SK-N-SH (cell line): Measurements from ENCODE around the gene DNAH1. TPM values are rescaled to one million over a fixed set of nuclear protein-coding genes. Genes with fewer than 3 reads are reported as not detected.

Experiments
- CTCF ChIA-PET: fragments of 300-600, 350-600 bp; formaldehyde crosslinking; extraction: SDS; loops from one replicate; lab custom pipeline; 2021; lab: Yijun Ruan, JAX
- POLR2A ChIA-PET: fragments of 350-600 bp; sonication (Branson Sonifier 250); formaldehyde crosslinking; extraction: SDS; loops from one replicate; lab custom pipeline; 2020; ENCODE audit warnings: antibody characterized with exemption, inconsistent platforms; lab: Yijun Ruan, JAX
- DNase-seq: peaks from one replicate; pipeline ENCODE4 v3.0.0; 2012
- H2AFZ ChIP-seq: fragments of 200-600 bp; sonication (generic); 2 replicates; pipeline ENCODE4 v1.8.1; 2016; ENCODE audit warnings: antibody characterized with exemption, mild to moderate bottlenecking, low read depth
- H3F3A ChIP-seq: fragments of 200-600 bp; sonication (generic); replicated peaks from 2 replicates; pipeline ENCODE3; 2016; ENCODE audit warnings: antibody characterized with exemption, mild to moderate bottlenecking; ENCODE audit not compliant: insufficient read depth
- H3K27ac ChIP-seq, 2 experiments: fragments of 200-500 bp in 1 of 2; fragments of 200-600 bp in 1 of 2; sonication (Bioruptor generic) in 1 of 2; sonication (generic), shearing (Covaris generic) in 1 of 2; 2 replicates each; pipeline versions ENCODE4 v1.5.1 to v1.6.1; 2014 to 2016; ENCODE audit warnings: low read depth in 2 of 2, inconsistent platforms in 1 of 2, low read length in 1 of 2, mild to moderate bottlenecking in 1 of 2, mixed read lengths in 1 of 2
- H3K27me3 ChIP-seq: fragments of 200-600 bp; sonication (generic), shearing (Covaris generic); 2 replicates; pipeline ENCODE4 v1.6.1; 2016; ENCODE audit warnings: mixed run types; ENCODE audit not compliant: insufficient read depth
- H3K36me3 ChIP-seq, 2 experiments: fragments of 200-500 bp in 1 of 2; fragments of 200-600 bp in 1 of 2; sonication (Bioruptor generic) in 1 of 2; sonication (generic) in 1 of 2; replicated peaks in 1 of 2; 2 replicates each; pipeline versions ENCODE3 to v1.5.1; 2014 to 2016; ENCODE audit warnings: low read length in 1 of 2, mild to moderate bottlenecking in 1 of 2; ENCODE audit not compliant: insufficient read depth in 2 of 2, control insufficient read depth in 1 of 2
- H3K4me1 ChIP-seq, 2 experiments: fragments of 200-500 bp in 1 of 2; fragments of 200-600 bp in 1 of 2; sonication (Bioruptor generic) in 1 of 2; sonication (generic), shearing (Covaris generic) in 1 of 2; 2 replicates each; pipeline versions ENCODE4 v1.5.1 to v1.6.1; 2014 to 2016; ENCODE audit warnings: low read depth in 1 of 2, low read length in 1 of 2, mixed run types in 1 of 2; ENCODE audit not compliant: insufficient read depth in 2 of 2, control insufficient read depth in 1 of 2
- H3K4me2 ChIP-seq: fragments of 200-600 bp; sonication (generic), shearing (Covaris generic); 2 replicates; pipeline ENCODE4 v1.6.1; 2017; ENCODE audit warnings: mixed run types
- H3K4me3 ChIP-seq, 2 experiments: fragments of 200-500 bp in 1 of 2; fragments of 200-600 bp in 1 of 2; sonication (Bioruptor generic) in 1 of 2; sonication (generic), shearing (Covaris generic) in 1 of 2; 2 replicates each; pipeline versions ENCODE4 v1.5.1 to v1.8.1; 2014 to 2016; ENCODE audit warnings: low read depth in 2 of 2, inconsistent platforms in 1 of 2, low read length in 1 of 2, mild to moderate bottlenecking in 1 of 2, mixed read lengths in 1 of 2, moderate library complexity in 1 of 2
- H3K79me2 ChIP-seq: fragments of 200-600 bp; sonication (generic); 2 replicates; pipeline ENCODE4 v1.8.1; 2017; ENCODE audit warnings: mild to moderate bottlenecking; ENCODE audit not compliant: insufficient read depth
- H3K9ac ChIP-seq: fragments of 200-600 bp; sonication (generic); 2 replicates; pipeline ENCODE4 v1.6.1; 2017; ENCODE audit warnings: mixed run types
- H3K9me2 ChIP-seq: fragments of 200-600 bp; sonication (generic); 2 replicates; pipeline ENCODE4 v1.6.1; 2017; ENCODE audit warnings: mixed run types
- H3K9me3 ChIP-seq: fragments of 200-600 bp; sonication (generic); 2 replicates; pipeline ENCODE4 v1.6.1; 2017; ENCODE audit warnings: mixed run types, mild to moderate bottlenecking, moderate library complexity
- H4K20me1 ChIP-seq: fragments of 200-600 bp; sonication (generic); 2 replicates; pipeline ENCODE4 v1.6.1; 2017; ENCODE audit warnings: mild to moderate bottlenecking, mixed run types; ENCODE audit not compliant: insufficient read depth
- ELF1 ChIP-seq: IDR thresholded peaks from 2 replicates; pipeline ENCODE4 v1.4.0; 2012
- FOSL2 ChIP-seq: IDR thresholded peaks from 2 replicates; pipeline ENCODE4 v1.4.0; 2012; ENCODE audit warnings: low read depth, mild to moderate bottlenecking, moderate library complexity, borderline replicate concordance
- FOXJ3 ChIP-seq: sonication (generic); formaldehyde crosslinking; IDR thresholded peaks from 2 replicates; pipeline ENCODE4 v1.5.1; 2020; ENCODE audit warnings: mild to moderate bottlenecking, missing genetic modification reagents
- GATA2 ChIP-seq: sonication (generic); formaldehyde crosslinking; IDR thresholded peaks from 2 replicates; pipeline ENCODE4 v1.5.0; 2020; ENCODE audit warnings: mild to moderate bottlenecking, missing genetic modification reagents
- MXI1 ChIP-seq: IDR thresholded peaks from 2 replicates; pipeline ENCODE4 v1.6.1; 2012; ENCODE audit warnings: mild to moderate bottlenecking, low read depth, low read length, improper control_type of control experiment
- NFIC ChIP-seq: IDR thresholded peaks from 2 replicates; pipeline ENCODE4 v1.4.0; 2012; ENCODE audit warnings: borderline replicate concordance
- NRF1 ChIP-seq: IDR thresholded peaks from 2 replicates; pipeline ENCODE4 v1.6.1; 2012; ENCODE audit warnings: low read depth, mild to moderate bottlenecking, low read length
- RAD21 ChIP-seq: IDR thresholded peaks from 2 replicates; pipeline ENCODE4 v1.6.1; 2012; ENCODE audit warnings: mild to moderate bottlenecking, low read length
- RCOR1 ChIP-seq: fragments of 150-350 bp; IDR thresholded peaks from 2 replicates; pipeline ENCODE4 v1.6.1; 2017; ENCODE audit warnings: antibody characterized with exemption, low read length
- SIN3A ChIP-seq: IDR thresholded peaks from 2 replicates; pipeline ENCODE4 v1.6.1; 2012; ENCODE audit warnings: low read depth, mild to moderate bottlenecking, low read length, moderate library complexity, borderline replicate concordance
- YY1 ChIP-seq: IDR thresholded peaks from 2 replicates; pipeline ENCODE4 v1.4.0; 2012; ENCODE audit warnings: low read depth, mild to moderate bottlenecking
- WGBS: methylation state at CpG from one replicate; pipeline ENCODE4 v1.1.6; 2017; ENCODE audit warnings: low lambda C conversion rate; 5-methylcytosine and 5-hydroxymethylcytosine counted together
- polyA plus RNA-seq, 3 experiments: library from polyadenylated mRNA; depleted of rRNA; stranded (reverse); fragments of >200 nt; gene quantifications; 2 replicates each; pipeline ENCODE4 v1.2.3, GENCODE V29; 2012
- TF ChIP-seq, protein P1 (sequence below): IDR thresholded peaks from 2 replicates; pipeline ENCODE4 v1.4.0; 2012; ENCODE audit warnings: low read depth
- TF ChIP-seq, protein P2 (sequence below): fragments of 150-350 bp; IDR thresholded peaks from 2 replicates; pipeline ENCODE4 v1.6.1; 2017; ENCODE audit warnings: antibody characterized with exemption, low read length, low read depth, borderline replicate concordance
- TF ChIP-seq, protein P3 (sequence below): IDR thresholded peaks from 2 replicates; pipeline ENCODE4; 2012
- TF ChIP-seq, protein P4 (sequence below): IDR thresholded peaks from 2 replicates; pipeline ENCODE4 v1.4.0; 2012; ENCODE audit warnings: low read depth, borderline replicate concordance

Gene DNAH1
- polyA plus RNA-seq, 1 of the 3 experiments (the other 2 are of a cell fraction) = 5.1 TPM

DNA sequence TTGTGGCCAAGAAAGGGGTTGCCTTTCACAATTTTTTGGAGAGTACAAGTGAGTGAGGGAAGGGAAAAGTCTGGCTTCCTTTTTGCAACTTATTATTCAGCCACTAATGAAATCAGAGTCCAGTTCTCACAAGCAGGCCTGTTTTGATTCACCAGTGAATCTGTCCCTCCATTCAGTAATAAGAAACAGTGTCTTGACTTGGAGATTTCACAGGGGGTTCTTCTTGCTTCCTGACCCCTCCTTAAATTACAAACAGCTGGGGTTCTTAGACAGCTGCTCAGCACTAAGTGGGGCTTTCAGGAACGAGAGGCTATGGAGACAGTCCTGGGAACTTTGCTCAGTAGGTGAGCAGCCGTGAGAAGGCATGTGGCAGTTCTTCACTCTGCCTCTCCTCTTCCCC lies 104.3 kb downstream of the DNAH1 start:
- no peaks in the 10 kb centered on the region for H3K79me2 ChIP-seq
- no peak for TF ChIP-seq NFIC
- no peak for TF ChIP-seq GATA2 (CRISPR knock-in tag)
- no peak for TF ChIP-seq NRF1
- no peak for DNase-seq
- H3K9me2 ChIP-seq = no peaks in the 10 kb centered on the region
- H4K20me1 ChIP-seq = no peaks in the 10 kb centered on the region
- POLR2A ChIA-PET = no interaction called here
- no peak overlapping the region for H2AFZ ChIP-seq
- H3K27me3 ChIP-seq = no peaks in the 10 kb centered on the region
- no peak overlapping the region for H3K27ac ChIP-seq
- no peaks in the 10 kb centered on the region for H3F3A ChIP-seq
- H3K9me3 ChIP-seq = no peaks in the 10 kb centered on the region
- CTCF ChIA-PET = interaction anchor here (3.0 to 28.4 kb wide), 2 partner anchors 8 to 28 kb away, joined by 25 to 578 read pairs; partner anchors contain the start of genes NISCH, SEMA3G and TNNC1
- no peaks in the 10 kb centered on the region for H3K36me3 ChIP-seq
- no peak overlapping the region for H3K4me3 ChIP-seq
- no peaks in the 10 kb centered on the region for H3K4me1 ChIP-seq
- no peak overlapping the region for H3K4me2 ChIP-seq
- WGBS = 62% methylated on average over 2 of the region's 2 CpGs
- no peak overlapping the region for H3K9ac ChIP-seq

DNA sequence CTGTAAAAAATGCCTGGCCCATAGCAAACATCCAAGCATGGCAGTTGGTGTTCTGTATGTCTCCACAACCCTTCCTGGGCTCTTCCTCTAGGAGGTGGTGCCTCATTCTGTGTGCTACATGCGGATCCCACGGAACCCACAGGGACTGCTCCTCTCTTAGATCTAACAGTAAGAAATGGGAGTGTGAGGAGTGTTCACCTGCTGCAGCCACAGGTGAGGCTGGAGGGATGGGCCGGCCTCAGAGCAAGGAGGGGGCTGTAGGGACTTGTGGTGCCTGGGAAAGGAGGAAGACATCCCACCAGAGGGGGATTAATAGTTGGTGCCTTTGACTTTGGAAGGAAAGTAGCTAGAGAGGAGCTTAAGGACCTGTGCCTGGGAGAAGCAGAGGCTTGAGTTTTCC lies 106.5 kb downstream of the DNAH1 start:
- H3K79me2 ChIP-seq = no peaks in the 10 kb centered on the region
- H3K4me2 ChIP-seq = no peak overlapping the region
- H3K4me1 ChIP-seq = no peaks in the 10 kb centered on the region
- POLR2A ChIA-PET = no interaction called here
- WGBS = 77% methylated on average over 3 of the region's 3 CpGs
- H3K9ac ChIP-seq = no peak overlapping the region
- H3K9me2 ChIP-seq = no peaks in the 10 kb centered on the region
- no peak overlapping the region for H2AFZ ChIP-seq
- no peaks in the 10 kb centered on the region for H3F3A ChIP-seq
- no peaks in the 10 kb centered on the region for H4K20me1 ChIP-seq
- TF ChIP-seq NFIC (no peak), NRF1 (no peak), RAD21 (no peak), ELF1 (no peak)
- TF ChIP-seq, protein P1, sequence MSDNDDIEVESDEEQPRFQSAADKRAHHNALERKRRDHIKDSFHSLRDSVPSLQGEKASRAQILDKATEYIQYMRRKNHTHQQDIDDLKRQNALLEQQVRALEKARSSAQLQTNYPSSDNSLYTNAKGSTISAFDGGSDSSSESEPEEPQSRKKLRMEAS = no peak
- TF ChIP-seq, protein P2, sequence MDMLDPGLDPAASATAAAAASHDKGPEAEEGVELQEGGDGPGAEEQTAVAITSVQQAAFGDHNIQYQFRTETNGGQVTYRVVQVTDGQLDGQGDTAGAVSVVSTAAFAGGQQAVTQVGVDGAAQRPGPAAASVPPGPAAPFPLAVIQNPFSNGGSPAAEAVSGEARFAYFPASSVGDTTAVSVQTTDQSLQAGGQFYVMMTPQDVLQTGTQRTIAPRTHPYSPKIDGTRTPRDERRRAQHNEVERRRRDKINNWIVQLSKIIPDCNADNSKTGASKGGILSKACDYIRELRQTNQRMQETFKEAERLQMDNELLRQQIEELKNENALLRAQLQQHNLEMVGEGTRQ = no peak
- TF ChIP-seq, protein P3, sequence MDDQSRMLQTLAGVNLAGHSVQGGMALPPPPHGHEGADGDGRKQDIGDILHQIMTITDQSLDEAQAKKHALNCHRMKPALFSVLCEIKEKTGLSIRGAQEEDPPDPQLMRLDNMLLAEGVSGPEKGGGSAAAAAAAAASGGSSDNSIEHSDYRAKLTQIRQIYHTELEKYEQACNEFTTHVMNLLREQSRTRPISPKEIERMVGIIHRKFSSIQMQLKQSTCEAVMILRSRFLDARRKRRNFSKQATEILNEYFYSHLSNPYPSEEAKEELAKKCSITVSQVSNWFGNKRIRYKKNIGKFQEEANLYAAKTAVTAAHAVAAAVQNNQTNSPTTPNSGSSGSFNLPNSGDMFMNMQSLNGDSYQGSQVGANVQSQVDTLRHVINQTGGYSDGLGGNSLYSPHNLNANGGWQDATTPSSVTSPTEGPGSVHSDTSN = no peak
- H3K36me3 ChIP-seq = no peaks in the 10 kb centered on the region
- DNase-seq = no peak
- H3K27ac ChIP-seq = no peak overlapping the region
- no peaks in the 10 kb centered on the region for H3K27me3 ChIP-seq
- H3K9me3 ChIP-seq = no peaks in the 10 kb centered on the region
- CTCF ChIA-PET = interaction anchor here (28.4 kb wide), 1 partner anchor 26 kb away, joined by 578 read pairs; the partner anchor contains the start of genes NISCH, SEMA3G and TNNC1
- H3K4me3 ChIP-seq = no peak overlapping the region

DNA sequence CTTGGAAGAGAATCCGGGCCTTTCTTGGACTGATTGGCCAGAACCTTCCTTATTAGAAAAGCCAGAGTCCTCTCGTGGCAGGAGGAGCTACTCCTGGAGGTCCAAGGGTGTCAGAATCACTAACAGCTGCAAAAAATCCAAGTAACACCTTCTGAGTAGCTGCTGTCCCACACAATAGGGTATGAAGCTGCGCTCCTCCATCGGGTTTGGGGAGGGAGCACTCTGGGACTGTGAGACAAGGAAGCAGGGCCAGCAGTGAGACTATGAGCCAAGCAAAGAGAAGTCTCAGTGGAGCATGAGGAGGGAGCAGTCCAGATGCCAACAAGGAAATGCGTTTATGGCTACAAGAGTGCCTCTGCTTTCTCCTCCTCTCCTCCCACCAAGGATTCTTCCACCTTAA lies 107.1 kb downstream of the DNAH1 start:
- CTCF ChIA-PET = interaction anchor here (28.4 kb wide), 1 partner anchor 25 kb away, joined by 578 read pairs; the partner anchor contains the start of genes NISCH, SEMA3G and TNNC1
- POLR2A ChIA-PET = no interaction called here
- Histone ChIP-seq H3K79me2 (no peaks in the 10 kb centered on the region), H3K27me3 (no peaks in the 10 kb centered on the region), H3K4me3 (no peak overlapping the region), H3K36me3 (no peaks in the 10 kb centered on the region), H4K20me1 (no peaks in the 10 kb centered on the region), H3K27ac (no peak overlapping the region), H3K9me3 (no peaks in the 10 kb centered on the region), H3K9me2 (no peaks in the 10 kb centered on the region)
- 85% methylated on average over 3 of the region's 5 CpGs for WGBS
- no peak for DNase-seq
- TF ChIP-seq GATA2 (CRISPR knock-in tag) = no peak
- TF ChIP-seq, protein P3 = no peak
- no peak for TF ChIP-seq SIN3A
- no peak for TF ChIP-seq MXI1
- TF ChIP-seq, protein P4, sequence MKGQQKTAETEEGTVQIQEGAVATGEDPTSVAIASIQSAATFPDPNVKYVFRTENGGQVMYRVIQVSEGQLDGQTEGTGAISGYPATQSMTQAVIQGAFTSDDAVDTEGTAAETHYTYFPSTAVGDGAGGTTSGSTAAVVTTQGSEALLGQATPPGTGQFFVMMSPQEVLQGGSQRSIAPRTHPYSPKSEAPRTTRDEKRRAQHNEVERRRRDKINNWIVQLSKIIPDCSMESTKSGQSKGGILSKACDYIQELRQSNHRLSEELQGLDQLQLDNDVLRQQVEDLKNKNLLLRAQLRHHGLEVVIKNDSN = no peak
- TF ChIP-seq RCOR1 = no peak
- TF ChIP-seq FOXJ3 (CRISPR knock-in tag) = no peak
- no peak for TF ChIP-seq FOSL2
- no peak for TF ChIP-seq NFIC
- TF ChIP-seq, protein P1 = no peak
- TF ChIP-seq YY1 = no peak
- TF ChIP-seq, all 33 proteins: peak for 0
- Histone ChIP-seq H3K4me1 (no peaks in the 10 kb centered on the region; a peak in 1 of 4 replicates), H3F3A (no peaks in the 10 kb centered on the region), H2AFZ (no peak overlapping the region), H3K4me2 (no peak overlapping the region), H3K9ac (no peak overlapping the region)
